ENCODE results near the gene ZBTB17. TPM values are rescaled to one million over a fixed set of nuclear protein-coding genes. Genes with fewer than 3 reads are reported as not detected.

Gene ZBTB17
- total RNA-seq, 1 experiment from 2014 or later, result 50.3 TPM

- no peaks in the 10 kb centered on the region for H3K36me3 ChIP-seq (ENCODE audit: insufficient read depth, low read length, poor library complexity, severe bottlenecking)
- no peaks in the 10 kb centered on the region for H3K27me3 ChIP-seq (replicated peaks; ENCODE audit: insufficient read depth, low read depth, low read length, poor library complexity)
- H3K4me1 ChIP-seq (ENCODE audit: insufficient read depth, low read length, poor library complexity, severe bottlenecking), result peaks cover 47% of the 10 kb centered on the region
- DNase-seq (ENCODE audit: low spot score), result no peak
- TF ChIP-seq CTCF (conservative IDR thresholded peaks at IDR 0.05; ENCODE audit: low read depth, low read length) (no peak), EZH2 (IDR thresholded peaks at IDR 0.05; ENCODE audit: borderline replicate concordance, low read depth, low read length, poor library complexity, severe bottlenecking) (no peak)
- H3K9me3 ChIP-seq (ENCODE audit: low read depth, low read length, poor library complexity, severe bottlenecking), result no peaks in the 10 kb centered on the region
- H3K4me3 ChIP-seq (ENCODE audit: low read depth, low read length, poor library complexity, severe bottlenecking), result no peak overlapping the region
- ChIA-PET CTCF (no interaction called here), POLR2A (ENCODE audit: low non-redundant PET) (interaction anchor here (0.5 kb wide), 1 partner anchor 111 kb away, joined by 3 read pairs; no protein-coding TSS in a partner anchor)
- BruUV-seq (replicated peaks), result no TSS peak
- intact Hi-C loops (cut with micrococcal nuclease; ENCODE audit: unreplicated experiment), result no loop called here
- peak overlapping the region; percentile 32 for H3K27ac ChIP-seq (ENCODE audit: low read depth, low read length, poor library complexity, severe bottlenecking)
Measured at GRCh38 chr1:15962176-15962575, 13.7 kb downstream of the ZBTB17 start.

DNA sequence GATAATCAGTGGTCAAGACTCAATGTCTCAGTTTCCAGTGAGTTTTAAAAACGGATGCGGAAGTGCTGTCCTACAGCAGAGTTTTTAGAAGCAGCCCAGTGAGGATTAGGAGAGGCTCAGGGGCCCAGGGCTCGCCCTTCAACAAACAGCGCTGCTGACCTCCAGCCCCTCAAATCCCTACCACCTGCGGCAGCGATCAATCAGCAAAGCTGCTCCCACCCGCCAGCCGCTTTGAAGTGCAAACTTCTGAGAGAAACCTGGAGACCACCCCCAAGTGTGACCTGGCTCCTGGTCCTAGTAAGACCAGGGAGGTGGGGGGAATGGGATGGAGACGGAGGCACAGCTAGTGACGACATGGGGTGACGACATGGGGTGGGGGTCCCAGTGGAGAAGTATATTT is 14.4 kb downstream of the ZBTB17 start:
- intact Hi-C loops (cut with micrococcal nuclease; ENCODE audit: unreplicated experiment), result no loop called here
- Histone ChIP-seq H3K4me1 (ENCODE audit: insufficient read depth, low read length, poor library complexity, severe bottlenecking) (peaks cover 46% of the 10 kb centered on the region), H3K36me3 (ENCODE audit: insufficient read depth, low read length, poor library complexity, severe bottlenecking) (no peaks in the 10 kb centered on the region), H3K27ac (ENCODE audit: low read depth, low read length, poor library complexity, severe bottlenecking) (no peak overlapping the region), H3K9me3 (ENCODE audit: low read depth, low read length, poor library complexity, severe bottlenecking) (no peaks in the 10 kb centered on the region), H3K4me3 (ENCODE audit: low read depth, low read length, poor library complexity, severe bottlenecking) (no peak overlapping the region), H3K27me3 (replicated peaks; ENCODE audit: insufficient read depth, low read depth, low read length, poor library complexity) (no peaks in the 10 kb centered on the region)
- DNase-seq (ENCODE audit: low spot score), result no peak
- ChIA-PET CTCF (no interaction called here), POLR2A (ENCODE audit: low non-redundant PET) (no interaction called here)
- no TSS peak for BruUV-seq (replicated peaks)
- no peak for TF ChIP-seq CTCF (conservative IDR thresholded peaks at IDR 0.05; ENCODE audit: low read depth, low read length)
- no peak for TF ChIP-seq EZH2 (IDR thresholded peaks at IDR 0.05; ENCODE audit: borderline replicate concordance, low read depth, low read length, poor library complexity, severe bottlenecking)

DNA sequence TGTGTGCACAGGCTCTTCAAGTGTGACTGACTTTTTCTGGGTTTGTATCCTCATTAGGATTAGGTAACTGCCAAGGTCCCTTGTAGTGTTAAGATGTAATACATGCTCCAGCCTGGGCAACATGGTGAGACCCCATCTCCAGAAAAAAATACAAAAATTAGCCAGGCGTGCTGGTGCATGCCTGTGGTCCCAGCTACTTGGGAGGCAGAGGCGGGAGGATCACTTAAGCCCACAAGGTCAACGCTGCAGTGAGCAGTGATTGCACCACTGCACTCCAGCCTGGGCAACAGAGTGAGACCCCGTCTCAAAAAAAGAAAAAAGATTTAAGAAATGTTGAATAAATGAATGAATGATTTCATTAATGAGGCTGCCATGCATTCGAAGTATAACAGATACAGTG is 15.1 kb downstream of the ZBTB17 start:
- Histone ChIP-seq H3K4me3 (ENCODE audit: low read depth, low read length, poor library complexity, severe bottlenecking) (no peak overlapping the region), H3K9me3 (ENCODE audit: low read depth, low read length, poor library complexity, severe bottlenecking) (no peaks in the 10 kb centered on the region), H3K4me1 (ENCODE audit: insufficient read depth, low read length, poor library complexity, severe bottlenecking) (peaks cover 39% of the 10 kb centered on the region), H3K27me3 (replicated peaks; ENCODE audit: insufficient read depth, low read depth, low read length, poor library complexity) (no peaks in the 10 kb centered on the region), H3K36me3 (ENCODE audit: insufficient read depth, low read length, poor library complexity, severe bottlenecking) (no peaks in the 10 kb centered on the region), H3K27ac (ENCODE audit: low read depth, low read length, poor library complexity, severe bottlenecking) (no peak overlapping the region)
- no TSS peak for BruUV-seq (replicated peaks)
- intact Hi-C loops (cut with micrococcal nuclease; ENCODE audit: unreplicated experiment), result no loop called here
- TF ChIP-seq CTCF (conservative IDR thresholded peaks at IDR 0.05; ENCODE audit: low read depth, low read length) (no peak), EZH2 (IDR thresholded peaks at IDR 0.05; ENCODE audit: borderline replicate concordance, low read depth, low read length, poor library complexity, severe bottlenecking) (no peak)
- no peak for DNase-seq (ENCODE audit: low spot score)
- POLR2A ChIA-PET (ENCODE audit: low non-redundant PET), result no interaction called here
- CTCF ChIA-PET, result no interaction called here

Data from A673 (cell line).